ENCODE results near the gene COX7B.
"Not testable (repeated sequence)": the region's sequence is repeated elsewhere in the genome, so short reads cannot be mapped to it uniquely, and the experiment has no call there.

COX7B gene

GRCh38 chrX:77899081-77899828, at the start of gene COX7B:
Gene COX7B, plus strand, starts transcription at chrX:77899468. Its CDS starts 86 bp downstream, at chrX:77899554.
- DNase-seq (ENCODE audit: low read depth in 1 of 2, low spot score in 1 of 2), result peak in 1 of 2 donors; percentile 75

- no peak for DNase-seq (ENCODE audit: low read depth in 1 of 2, low spot score in 1 of 2)
These were observed 23.9 kb upstream of the COX7B start for GRCh38 chrX:77875372-77875771.

- not testable (repeated sequence) for DNase-seq (ENCODE audit: low read depth in 1 of 2, low spot score in 1 of 2)
These were observed 17.9 kb upstream of the COX7B start for GRCh38 chrX:77881418-77881817.

- DNase-seq (ENCODE audit: low read depth in 1 of 2, low spot score in 1 of 2), result no peak
These were observed 6.4 kb upstream of the COX7B start for GRCh38 chrX:77892887-77893286.

- no peak for DNase-seq (ENCODE audit: low read depth in 1 of 2, low spot score in 1 of 2)
These were observed 5.6 kb upstream of the COX7B start for GRCh38 chrX:77893713-77894112.

- DNase-seq (ENCODE audit: low read depth in 1 of 2, low spot score in 1 of 2), result peak; percentile 65 to 85
These were observed 4.1 kb upstream of the COX7B start, which contains the start of gene MAGT1 for GRCh38 chrX:77894921-77895886. Gene MAGT1, minus strand, starts transcription at chrX:77895435. Its CDS starts 25 bp downstream, at chrX:77895410.

GRCh38 chrX:77900688-77901087, 1.4 kb downstream of the COX7B start:
- no peak for DNase-seq (ENCODE audit: low read depth in 1 of 2, low spot score in 1 of 2)

GRCh38 chrX:77901506-77901905, 2.2 kb downstream of the COX7B start:
- no peak for DNase-seq (ENCODE audit: low read depth in 1 of 2, low spot score in 1 of 2)

- DNase-seq (ENCODE audit: low read depth in 1 of 2, low spot score in 1 of 2), result peak; percentile 70 to 86
These were observed 11.0 kb downstream of the COX7B start, which contains the start of gene ATP7A for GRCh38 chrX:77910108-77910840. Gene ATP7A, plus strand, starts transcription at chrX:77910693. Its CDS starts 60,949 bp downstream, at chrX:77971642.

GRCh38 chrX:77917294-77917933, 18.1 kb downstream of the COX7B start:
- no peak for DNase-seq (ENCODE audit: low read depth in 1 of 2, low spot score in 1 of 2)

GRCh38 chrX:77918568-77918967, 19.3 kb downstream of the COX7B start:
- DNase-seq (ENCODE audit: low read depth in 1 of 2, low spot score in 1 of 2), result no peak

GRCh38 chrX:77919370-77919769, 20.1 kb downstream of the COX7B start:
- not testable (repeated sequence) for DNase-seq (ENCODE audit: low read depth in 1 of 2, low spot score in 1 of 2)

- DNase-seq (ENCODE audit: low read depth in 1 of 2, low spot score in 1 of 2), result no peak
These were observed 23.5 kb downstream of the COX7B start for GRCh38 chrX:77922787-77923186.

- DNase-seq (ENCODE audit: low read depth in 1 of 2, low spot score in 1 of 2), result no peak
These were observed 25.1 kb downstream of the COX7B start for GRCh38 chrX:77924320-77924859.

- DNase-seq (ENCODE audit: low read depth in 1 of 2, low spot score in 1 of 2), result no peak
These were observed 26.5 kb downstream of the COX7B start for GRCh38 chrX:77925764-77926163.

GRCh38 chrX:77930581-77930980, 31.3 kb downstream of the COX7B start:
- no peak for DNase-seq (ENCODE audit: low read depth in 1 of 2, low spot score in 1 of 2)

- no peak for DNase-seq (ENCODE audit: low read depth in 1 of 2, low spot score in 1 of 2)
These were observed 36.6 kb downstream of the COX7B start for GRCh38 chrX:77935886-77936285.

- DNase-seq (ENCODE audit: low read depth in 1 of 2, low spot score in 1 of 2), result no peak
These were observed 37.0 kb downstream of the COX7B start for GRCh38 chrX:77936299-77936698.

GRCh38 chrX:77937291-77937690, 38.0 kb downstream of the COX7B start:
- DNase-seq (ENCODE audit: low read depth in 1 of 2, low spot score in 1 of 2), result no peak

- DNase-seq (ENCODE audit: low read depth in 1 of 2, low spot score in 1 of 2), result no peak
These were observed 38.9 kb downstream of the COX7B start for GRCh38 chrX:77938083-77938680.

All from activated CD4-positive, alpha-beta T cell treated with anti-CD3 and anti-CD28 coated beads, Interleukin-2, amount 50 U/mL, for 24 hours (primary cell).